ENCODE data around the gene OR11G2. TPM values are rescaled to one million over a fixed set of nuclear protein-coding genes. Genes with fewer than 3 reads are reported as not detected.
"Not testable (repeated sequence)": the region's sequence is repeated elsewhere in the genome, so short reads cannot be mapped to it uniquely, and the experiment has no call there.

The OR11G2 gene, protein sequence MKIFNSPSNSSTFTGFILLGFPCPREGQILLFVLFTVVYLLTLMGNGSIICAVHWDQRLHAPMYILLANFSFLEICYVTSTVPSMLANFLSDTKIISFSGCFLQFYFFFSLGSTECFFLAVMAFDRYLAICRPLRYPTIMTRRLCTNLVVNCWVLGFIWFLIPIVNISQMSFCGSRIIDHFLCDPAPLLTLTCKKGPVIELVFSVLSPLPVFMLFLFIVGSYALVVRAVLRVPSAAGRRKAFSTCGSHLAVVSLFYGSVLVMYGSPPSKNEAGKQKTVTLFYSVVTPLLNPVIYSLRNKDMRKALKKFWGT
- total RNA-seq, result not detected in 2 replicates

DNA sequence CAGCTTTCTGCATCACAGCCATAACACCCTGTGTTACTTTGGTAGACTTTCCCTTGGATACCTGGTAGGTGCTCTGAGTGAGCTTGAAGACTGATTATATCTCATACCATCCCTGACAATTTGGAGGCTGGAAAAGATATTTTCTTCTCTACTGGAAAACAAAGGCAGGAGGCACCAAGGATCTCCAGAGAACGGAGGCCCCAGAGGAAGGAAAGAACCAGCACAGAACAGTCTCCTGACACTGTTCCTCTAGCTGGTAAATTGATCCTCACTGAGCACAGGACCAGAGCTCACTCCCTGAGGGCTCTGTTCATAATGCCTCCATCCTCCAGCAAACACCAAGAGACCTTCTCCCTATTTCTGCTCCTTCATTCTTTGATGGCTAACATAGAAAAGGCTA lies at the start of gene OR11G2:
OR11G2 (plus strand) TSS at position 301 of the 400 bp plus-strand sequence. CDS start 6,542 bp downstream, outside the sequence.
- DNase-seq (ENCODE audit: low read depth in 2 of 2), result no peak

DNA sequence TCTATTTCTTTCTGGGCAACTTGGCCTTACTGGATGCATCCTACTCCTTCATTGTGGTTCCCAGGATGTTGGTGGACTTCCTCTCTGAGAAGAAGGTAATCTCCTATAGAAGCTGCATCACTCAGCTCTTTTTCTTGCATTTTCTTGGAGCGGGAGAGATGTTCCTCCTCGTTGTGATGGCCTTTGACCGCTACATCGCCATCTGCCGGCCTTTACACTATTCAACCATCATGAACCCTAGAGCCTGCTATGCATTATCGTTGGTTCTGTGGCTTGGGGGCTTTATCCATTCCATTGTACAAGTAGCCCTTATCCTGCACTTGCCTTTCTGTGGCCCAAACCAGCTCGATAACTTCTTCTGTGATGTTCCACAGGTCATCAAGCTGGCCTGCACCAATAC lies 46.8 kb upstream of the OR11G2 start:
- no peak for DNase-seq (ENCODE audit: low read depth in 2 of 2)

DNA sequence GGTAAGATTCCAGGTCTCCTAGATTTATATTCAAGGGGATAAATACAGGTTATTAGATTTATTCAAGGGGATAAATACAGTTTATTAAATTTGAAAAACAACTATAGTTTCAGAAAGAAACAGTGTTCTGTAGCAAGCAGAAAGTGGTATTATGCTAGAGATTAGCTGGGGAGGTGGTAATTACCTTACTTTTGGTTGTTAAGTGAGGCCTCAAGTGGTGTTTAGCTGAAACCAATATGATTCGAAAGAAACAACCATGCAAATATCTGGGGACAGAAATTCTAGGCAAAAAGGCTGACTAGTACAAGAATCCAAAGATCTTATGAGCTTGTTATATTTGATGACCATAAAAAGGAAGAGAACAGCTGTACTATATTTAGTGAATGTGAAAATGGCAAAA lies 45.9 kb upstream of the OR11G2 start:
- no peak for DNase-seq (ENCODE audit: low read depth in 2 of 2)

DNA sequence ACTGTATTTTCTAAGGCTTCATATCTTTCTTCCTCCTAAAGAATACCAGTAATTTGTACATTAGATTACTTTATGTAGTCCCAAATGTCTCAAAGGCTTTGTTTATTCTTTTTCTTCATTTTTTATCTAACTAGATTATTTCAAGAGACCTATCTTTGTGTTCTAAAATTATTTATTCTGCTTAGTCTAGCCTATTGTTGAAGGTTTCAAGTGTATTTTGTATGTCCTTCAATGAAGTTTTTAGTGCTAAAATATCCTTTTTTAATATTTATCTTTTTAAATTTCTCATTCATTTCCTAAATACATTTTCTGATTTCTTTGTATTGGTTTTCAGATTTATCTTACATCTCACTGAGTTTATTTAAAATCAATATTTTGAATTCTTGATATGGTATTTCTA lies 26.2 kb upstream of the OR11G2 start:
- DNase-seq (ENCODE audit: low read depth in 2 of 2), result no peak

DNA sequence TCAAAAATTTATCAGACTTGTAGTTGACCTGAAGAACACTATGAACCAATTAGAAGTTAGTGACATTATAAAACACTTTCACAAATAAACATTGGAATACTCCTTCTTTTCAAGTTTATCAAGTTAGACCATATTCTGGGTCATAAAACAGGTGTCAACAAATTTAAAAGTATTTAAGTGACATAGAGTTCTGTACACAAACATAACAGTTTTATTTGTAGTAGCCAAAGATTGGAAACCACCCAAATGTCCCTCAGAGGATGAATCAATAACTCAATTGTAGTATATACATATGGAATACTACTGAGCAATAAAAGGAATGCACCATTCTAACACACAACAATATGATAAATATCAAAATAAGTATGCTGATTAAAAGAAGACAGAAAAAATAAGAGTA lies 23.6 kb upstream of the OR11G2 start:
- DNase-seq (ENCODE audit: low read depth in 2 of 2), result no peak

DNA sequence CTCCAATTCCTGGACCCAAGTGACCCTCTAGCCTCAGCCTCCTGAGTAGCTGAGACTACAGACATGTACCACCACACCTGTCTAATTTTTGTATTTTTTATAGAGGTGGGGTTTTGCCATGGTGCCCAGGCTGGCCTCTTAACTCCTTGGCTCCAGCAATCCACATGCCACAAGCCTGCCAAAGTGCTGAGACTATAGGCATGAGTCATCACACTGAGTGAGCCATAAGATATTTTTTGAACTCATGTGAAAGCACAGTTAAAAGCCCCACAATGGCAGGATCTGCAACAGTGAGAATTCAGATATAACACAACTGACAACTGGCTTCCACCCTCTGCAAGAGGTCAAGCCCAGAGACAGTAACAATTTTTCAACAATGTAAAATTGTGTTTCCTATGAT lies 20.8 kb upstream of the OR11G2 start:
- not testable (repeated sequence) for DNase-seq (ENCODE audit: low read depth in 2 of 2)

DNA sequence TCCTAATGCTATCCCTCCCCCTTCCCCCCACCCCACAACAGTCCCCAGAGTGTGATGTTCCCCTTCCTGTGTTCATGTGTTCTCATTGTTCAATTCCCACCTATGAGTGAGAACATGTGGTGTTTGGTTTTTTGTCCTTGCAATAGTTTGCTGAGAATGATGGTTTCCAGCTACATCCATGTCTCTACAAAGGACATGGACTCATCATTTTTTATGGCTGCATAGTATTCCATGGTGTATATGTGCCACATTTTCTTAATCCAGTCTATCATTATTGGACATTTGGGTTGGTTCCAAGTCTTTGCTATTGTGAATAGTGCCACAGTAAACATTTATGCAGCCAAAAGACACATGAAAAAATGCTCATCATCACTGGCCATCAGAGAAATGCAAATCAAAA lies 16.5 kb upstream of the OR11G2 start:
- DNase-seq (ENCODE audit: low read depth in 2 of 2), result not testable (repeated sequence)

DNA sequence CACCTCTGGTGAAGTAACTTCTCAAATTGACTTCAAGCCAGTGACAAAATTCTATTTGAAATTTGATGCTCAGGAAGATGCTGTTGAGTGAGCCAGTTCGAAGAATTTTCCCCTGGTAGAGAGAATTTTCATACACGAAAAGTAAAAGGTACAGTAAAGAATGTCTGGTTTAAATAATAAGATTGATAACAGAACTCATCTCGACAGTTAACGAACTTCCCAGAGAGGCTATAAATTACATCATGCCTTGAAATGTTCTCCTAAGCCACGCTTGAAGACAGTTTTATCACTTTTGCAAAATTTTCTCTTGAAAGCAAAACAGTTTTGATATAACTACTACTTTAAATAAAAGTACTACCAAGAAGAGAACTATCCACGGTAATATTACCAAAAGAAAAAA lies 14.4 kb upstream of the OR11G2 start:
- DNase-seq (ENCODE audit: low read depth in 2 of 2), result no peak

DNA sequence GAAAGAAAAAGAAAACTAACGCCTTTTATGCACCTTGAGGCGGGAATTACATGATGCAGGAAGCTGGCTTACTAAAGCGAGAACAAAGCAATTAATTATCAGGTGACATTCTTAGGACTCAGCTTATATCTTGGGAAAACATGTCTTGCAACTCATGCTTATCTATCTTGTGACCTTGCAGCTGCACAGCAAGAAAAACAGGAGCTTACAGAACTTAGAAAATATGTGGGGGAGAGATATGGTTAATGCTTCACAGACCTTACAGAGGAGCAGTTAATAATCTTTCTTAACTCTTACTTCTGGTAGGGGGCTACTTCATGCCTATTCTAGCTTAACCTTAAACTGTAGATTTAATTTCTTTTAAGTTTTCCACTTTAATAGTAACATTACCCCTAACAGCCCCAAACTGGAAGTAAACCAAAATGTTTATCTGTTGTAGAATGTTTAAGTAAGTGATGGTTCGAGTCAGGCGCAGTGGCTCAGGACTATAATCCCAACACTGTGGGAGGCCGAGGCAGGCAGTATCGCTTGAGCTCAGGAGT lies 13.2 kb upstream of the OR11G2 start:
- DNase-seq (ENCODE audit: low read depth in 2 of 2), result no peak

DNA sequence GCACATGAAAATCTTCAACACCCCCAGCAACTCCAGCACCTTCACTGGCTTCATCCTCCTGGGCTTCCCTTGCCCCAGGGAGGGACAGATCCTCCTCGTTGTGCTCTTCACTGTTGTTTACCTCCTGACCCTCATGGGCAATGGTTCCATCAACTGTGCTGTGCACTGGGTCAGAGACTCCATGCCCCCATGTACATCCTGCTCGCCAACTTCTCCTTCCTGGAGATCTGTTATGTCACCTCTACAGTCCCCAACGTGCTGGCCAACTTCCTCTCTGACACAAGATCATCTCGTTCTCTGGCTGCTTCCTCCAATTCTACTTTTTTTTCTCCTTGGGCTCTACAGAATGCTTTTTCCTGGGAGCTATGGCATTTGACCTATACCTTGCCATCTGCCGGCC lies 11.5 kb upstream of the OR11G2 start:
- DNase-seq (ENCODE audit: low read depth in 2 of 2), result no peak

DNA sequence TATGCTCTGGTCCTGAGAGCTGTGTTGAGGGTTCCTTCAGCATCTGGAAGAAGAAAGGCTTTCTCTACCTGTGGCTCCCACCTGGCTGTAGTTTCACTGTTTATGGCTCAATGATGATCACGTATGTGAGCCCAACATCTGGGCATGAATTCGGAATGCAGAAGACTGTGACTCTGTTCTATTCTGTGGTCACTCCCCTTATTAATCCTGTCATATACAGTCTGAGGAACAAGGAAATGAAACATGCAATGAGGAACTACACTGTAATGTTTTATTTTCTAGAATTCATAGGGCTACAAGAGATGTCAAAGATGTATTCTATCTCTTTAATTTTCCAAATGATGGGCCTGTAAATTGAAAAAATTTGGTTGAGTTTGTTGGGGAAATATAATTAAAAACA lies 10.8 kb upstream of the OR11G2 start:
- DNase-seq (ENCODE audit: low read depth in 2 of 2), result no peak

DNA sequence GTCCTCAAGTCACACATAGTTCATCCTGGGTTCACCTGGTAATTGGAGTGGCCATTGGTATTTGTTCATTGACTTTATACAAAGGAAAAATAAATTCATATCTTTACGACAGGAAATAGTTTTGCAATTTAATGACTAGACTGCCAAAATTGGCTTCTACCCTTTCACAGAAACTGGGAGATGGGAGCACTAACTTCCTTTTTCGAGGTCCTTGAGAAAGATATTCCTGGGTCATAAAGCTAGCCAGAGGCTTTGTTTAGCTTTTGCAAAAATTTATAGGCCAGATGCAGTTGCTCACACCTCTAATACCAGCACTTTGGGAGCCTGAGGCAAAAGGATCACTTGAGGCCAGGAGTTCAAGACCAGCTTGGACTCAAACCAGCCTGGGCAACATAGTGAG lies 10.2 kb upstream of the OR11G2 start:
- no peak for DNase-seq (ENCODE audit: low read depth in 2 of 2)

DNA sequence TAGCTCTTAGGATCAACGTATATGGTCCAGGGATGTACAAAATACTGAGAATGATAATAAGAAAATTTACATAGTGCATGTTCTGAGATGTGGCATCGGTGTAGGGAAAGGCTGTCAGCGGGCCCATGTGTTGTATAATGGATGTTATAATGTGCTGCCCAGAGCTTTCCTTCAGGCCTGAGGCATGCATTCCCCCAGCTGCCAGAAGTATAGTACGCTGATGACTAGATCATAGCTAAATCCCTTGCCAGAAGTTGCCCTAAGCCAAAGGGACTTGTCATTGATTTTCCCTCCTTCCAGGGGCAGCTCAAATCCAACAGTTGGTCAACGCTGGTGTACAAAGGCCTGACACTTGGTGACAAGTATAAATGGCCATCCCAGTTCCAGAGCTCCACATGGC lies 6.5 kb upstream of the OR11G2 start:
- DNase-seq (ENCODE audit: low read depth in 2 of 2), result no peak

DNA sequence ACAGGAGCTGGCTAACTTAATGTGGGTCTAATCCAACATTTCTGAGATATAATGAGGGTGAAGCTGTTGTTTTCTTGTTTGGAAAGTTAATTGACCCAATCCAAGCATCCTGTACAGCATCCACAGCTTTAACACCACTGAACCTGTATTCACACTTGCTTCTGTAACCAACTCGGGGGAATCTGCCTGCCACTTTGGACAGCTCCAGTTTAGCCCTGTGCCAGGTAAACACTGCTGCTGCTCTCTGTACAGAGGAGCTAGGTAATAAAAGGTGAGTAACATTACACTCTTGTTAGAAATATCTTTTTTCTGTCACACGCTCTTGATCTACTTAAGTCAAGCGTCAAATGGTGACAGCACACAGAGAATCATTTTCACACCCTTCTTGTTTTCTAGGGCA lies 700 bp downstream of the OR11G2 start:
- DNase-seq (ENCODE audit: low read depth in 2 of 2), result no peak

DNA sequence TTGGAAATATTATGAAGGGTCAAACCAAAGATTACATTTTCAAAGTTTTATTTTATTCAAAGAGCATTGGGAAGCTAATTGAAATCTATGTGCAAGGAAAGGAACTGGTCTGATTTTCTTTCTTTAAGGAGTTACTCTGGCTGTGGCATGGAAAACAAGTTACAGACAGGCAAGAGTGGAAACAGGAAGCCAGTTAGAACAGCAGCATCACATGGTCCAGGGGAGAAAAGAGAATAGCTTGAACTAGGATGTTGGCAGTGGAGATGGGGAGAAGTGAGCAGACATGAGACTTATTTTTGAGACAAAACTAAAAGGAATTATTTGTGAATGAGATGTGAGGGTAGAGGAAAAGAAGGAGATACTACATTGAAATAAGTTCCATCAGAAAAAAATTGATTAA lies 3.4 kb downstream of the OR11G2 start:
- no peak for DNase-seq (ENCODE audit: low read depth in 2 of 2)

DNA sequence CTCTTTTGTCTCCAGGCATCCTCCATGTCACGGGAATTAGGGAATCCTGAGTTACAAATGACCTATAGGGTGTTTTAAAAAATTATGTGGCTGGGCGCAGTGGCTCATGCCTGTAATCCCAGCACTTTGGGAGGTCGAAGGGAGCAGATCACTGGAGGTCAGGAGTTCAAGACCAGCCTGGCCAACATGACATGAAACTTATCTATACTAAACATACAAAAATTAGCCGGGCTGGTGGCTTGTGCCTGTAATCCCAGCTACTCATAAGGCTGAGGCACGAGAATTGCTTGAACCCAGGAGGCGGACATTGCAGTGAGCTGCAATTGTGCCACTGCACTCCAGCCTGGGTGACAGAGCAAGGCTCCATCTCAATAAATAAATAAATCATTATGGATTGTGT lies 4.5 kb downstream of the OR11G2 start:
- DNase-seq (ENCODE audit: low read depth in 2 of 2), result not testable (repeated sequence)

DNA sequence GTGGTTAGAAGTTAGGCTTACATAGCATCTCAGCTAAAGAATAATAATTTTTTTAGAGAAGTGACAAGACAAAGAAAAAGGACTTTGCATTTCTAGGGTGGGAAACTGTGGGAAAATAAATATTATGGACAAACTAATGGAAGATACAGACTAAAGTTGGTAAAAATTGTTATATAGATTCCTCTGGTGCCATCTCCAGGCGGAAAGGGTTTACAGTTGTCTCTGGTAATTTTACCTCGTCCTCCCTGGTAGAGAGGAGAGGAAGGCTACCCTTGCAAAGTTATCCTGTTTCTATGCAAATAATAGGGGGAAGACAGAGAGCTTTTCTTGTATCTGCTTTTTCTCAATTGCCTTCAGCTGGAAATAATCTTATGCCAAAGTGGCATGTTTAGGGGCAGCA lies 5.2 kb downstream of the OR11G2 start:
- DNase-seq (ENCODE audit: low read depth in 2 of 2), result no peak

DNA sequence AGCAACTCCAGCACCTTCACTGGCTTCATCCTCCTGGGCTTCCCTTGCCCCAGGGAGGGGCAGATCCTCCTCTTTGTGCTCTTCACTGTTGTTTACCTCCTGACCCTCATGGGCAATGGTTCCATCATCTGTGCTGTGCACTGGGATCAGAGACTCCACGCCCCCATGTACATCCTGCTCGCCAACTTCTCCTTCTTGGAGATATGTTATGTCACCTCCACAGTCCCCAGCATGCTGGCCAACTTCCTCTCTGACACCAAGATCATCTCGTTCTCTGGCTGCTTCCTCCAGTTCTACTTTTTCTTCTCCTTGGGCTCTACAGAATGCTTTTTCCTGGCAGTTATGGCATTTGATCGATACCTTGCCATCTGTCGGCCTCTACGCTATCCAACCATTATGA lies 6.8 kb downstream of the OR11G2 start:
- DNase-seq (ENCODE audit: low read depth in 2 of 2), result no peak

DNA sequence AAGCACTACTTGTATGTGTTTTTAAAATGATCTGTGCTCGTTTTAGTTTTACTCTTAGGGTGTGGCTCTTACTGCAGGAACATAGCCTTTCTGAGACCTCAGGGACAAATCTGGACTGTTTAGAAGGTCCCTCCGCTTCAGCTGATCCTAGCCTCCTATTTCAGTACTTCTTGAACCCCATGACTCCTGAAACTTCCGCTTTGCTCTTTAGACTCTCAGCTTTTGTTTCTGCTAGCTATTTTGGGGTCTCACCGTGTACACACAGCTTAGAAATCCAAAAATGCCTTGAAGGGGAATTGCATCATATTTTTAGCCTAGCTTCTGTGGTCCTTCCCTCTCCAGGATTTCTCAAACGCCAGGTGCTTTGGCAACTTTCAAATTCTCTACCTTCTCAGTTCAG lies 8.3 kb downstream of the OR11G2 start:
- no peak for DNase-seq (ENCODE audit: low read depth in 2 of 2)

DNA sequence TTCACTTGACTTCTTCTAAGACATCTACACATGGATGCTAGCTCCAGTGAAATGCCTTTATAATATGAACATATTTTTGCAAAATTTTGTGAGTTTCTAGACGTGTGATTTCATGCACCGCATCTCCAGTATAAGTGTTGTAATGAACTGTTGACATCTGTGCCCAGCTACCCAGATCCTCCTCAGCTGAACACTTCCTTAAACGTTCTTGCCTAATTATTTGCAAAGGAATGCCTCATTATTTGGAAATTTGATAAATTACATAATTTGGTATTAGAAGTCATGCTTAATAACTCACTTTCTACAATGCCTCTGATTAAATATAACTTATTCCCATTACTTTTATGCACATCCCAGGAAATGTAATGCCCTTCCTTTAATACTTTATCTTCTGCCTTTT lies 14.0 kb downstream of the OR11G2 start:
- DNase-seq (ENCODE audit: low read depth in 2 of 2), result no peak

DNA sequence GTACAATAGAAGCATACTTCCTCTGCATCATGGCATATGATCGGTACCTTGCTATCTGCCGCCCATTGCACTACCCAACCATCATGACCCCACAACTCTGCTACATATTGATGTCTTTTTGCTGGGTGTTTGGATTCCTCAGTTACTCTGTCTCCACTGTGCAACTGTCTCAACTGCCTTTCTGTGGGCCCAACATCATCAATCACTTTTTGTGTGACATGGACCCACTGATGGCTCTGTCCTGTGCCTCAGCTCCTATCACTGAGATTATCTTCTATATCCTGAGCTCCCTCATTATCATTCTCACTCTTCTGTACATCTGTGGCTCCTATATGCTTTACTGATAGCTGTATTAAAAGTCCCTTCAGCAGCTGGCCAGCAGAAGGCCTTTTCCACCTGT lies 18.9 kb downstream of the OR11G2 start:
- DNase-seq (ENCODE audit: low read depth in 2 of 2), result no peak

DNA sequence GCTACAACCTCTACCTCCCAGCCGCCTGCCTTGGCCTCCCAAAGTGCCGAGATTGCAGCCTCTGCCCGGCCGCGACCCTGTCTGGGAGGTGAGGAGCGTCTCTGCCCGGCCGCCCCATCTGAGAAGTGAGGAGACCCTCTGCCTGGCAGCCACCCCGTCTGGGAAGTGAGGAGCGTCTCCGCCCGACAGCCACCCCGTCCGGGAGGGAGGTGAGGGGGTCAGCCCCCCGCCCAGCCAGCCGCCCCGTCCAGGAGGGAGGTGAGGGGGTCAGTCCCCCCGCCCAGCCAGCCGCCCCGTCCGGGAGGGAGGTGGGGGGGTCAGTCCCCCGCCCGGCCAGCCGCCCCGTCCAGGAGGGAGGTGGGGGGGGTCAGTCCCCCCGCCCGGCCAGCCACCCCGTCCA lies 21.7 kb downstream of the OR11G2 start:
- not testable (repeated sequence) for DNase-seq (ENCODE audit: low read depth in 2 of 2)

DNA sequence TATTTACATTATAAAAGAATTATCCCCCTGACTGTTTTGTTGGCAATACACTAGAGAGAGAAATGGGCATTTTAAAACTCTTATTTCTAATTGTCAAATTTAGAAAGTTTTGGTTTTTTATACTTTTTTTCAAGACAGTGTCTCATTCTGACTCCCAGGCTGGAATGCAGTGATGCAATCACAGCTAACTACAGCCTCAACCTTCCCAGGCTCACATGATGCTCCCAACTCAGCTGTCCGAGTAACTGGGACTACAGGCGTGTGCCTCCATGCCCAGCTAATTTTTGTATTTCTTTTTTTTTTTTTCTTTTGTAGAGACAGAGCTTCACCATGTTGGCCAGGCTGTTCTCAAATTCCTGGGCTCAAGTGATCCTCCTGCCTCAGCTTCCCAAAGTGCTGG lies 24.5 kb downstream of the OR11G2 start:
- no peak for DNase-seq (ENCODE audit: low read depth in 2 of 2)

DNA sequence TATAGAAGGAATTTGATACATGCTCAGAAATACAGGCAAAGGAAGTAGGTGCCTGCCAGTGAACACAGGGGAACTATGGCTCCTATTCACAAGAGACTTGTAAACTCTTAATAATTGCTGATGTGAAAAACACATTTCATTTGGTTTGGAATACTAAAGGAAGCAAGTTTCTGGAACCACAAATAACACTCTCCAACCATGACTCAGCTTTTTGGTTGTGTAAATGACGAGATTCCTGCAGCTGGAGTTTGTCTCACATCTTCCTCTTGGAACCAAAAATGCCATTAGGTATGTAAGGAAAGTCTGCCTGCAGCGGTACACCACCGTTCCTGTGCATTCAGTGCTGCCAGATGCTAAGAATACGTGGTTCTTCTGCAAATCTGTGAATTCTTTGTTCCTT lies 28.3 kb downstream of the OR11G2 start:
- no peak for DNase-seq (ENCODE audit: low read depth in 2 of 2)

All from dermis microvascular lymphatic vessel endothelial cell (primary cell).